Peyer's patch (tissue), 4 donors: ENCODE measurements around the gene NR0B1.

ENCODE experiments used
- POLR2A ChIP-seq, 2 donors: fragments of 450-650 bp; IDR thresholded peaks; one replicate each; pipeline ENCODE4 v1.5.1; 2017; ENCODE audit warnings: antibody characterized with exemption in 2 of 2, mild to moderate bottlenecking in 2 of 2, moderate library complexity in 2 of 2
- TF ChIP-seq, protein P1 (sequence below), 6 experiments: fragments of 450-650 bp in 4 of 6; fragments of 200-600 bp in 2 of 6; sonication (generic) in 1 of 6; IDR thresholded peaks; one replicate each; pipeline ENCODE4 v1.5.1; 2017 to 2019; ENCODE audit warnings: antibody characterized with exemption in 6 of 6, mild to moderate bottlenecking in 3 of 6, moderate library complexity in 1 of 6

DNA sequence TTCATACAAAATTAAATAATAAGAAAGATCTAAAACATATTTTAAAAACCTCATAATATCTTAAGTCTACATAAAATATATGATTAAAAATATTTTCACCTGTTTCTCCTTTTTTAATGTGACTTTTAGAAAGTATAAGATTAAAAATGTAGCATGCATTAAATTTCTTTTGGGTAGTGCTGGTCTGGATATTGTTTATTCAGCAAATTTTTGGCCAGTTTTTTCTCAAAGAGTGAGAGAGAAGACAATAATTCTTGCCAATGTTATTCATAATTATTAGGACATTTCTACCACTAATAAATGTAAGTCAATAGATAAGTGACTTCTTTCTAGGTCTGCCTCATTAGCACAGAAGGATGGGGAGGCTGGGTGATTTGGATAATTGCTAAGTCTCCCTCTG, 48.2 kb downstream of the NR0B1 start:
- TF ChIP-seq POLR2A (IDR thresholded peaks at IDR 0.05), result no peak
- TF ChIP-seq, protein P1, sequence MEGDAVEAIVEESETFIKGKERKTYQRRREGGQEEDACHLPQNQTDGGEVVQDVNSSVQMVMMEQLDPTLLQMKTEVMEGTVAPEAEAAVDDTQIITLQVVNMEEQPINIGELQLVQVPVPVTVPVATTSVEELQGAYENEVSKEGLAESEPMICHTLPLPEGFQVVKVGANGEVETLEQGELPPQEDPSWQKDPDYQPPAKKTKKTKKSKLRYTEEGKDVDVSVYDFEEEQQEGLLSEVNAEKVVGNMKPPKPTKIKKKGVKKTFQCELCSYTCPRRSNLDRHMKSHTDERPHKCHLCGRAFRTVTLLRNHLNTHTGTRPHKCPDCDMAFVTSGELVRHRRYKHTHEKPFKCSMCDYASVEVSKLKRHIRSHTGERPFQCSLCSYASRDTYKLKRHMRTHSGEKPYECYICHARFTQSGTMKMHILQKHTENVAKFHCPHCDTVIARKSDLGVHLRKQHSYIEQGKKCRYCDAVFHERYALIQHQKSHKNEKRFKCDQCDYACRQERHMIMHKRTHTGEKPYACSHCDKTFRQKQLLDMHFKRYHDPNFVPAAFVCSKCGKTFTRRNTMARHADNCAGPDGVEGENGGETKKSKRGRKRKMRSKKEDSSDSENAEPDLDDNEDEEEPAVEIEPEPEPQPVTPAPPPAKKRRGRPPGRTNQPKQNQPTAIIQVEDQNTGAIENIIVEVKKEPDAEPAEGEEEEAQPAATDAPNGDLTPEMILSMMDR (IDR thresholded peaks at IDR 0.05), result no peak
